ENCODE data around the gene OVOL3.

Gene OVOL3

DNA sequence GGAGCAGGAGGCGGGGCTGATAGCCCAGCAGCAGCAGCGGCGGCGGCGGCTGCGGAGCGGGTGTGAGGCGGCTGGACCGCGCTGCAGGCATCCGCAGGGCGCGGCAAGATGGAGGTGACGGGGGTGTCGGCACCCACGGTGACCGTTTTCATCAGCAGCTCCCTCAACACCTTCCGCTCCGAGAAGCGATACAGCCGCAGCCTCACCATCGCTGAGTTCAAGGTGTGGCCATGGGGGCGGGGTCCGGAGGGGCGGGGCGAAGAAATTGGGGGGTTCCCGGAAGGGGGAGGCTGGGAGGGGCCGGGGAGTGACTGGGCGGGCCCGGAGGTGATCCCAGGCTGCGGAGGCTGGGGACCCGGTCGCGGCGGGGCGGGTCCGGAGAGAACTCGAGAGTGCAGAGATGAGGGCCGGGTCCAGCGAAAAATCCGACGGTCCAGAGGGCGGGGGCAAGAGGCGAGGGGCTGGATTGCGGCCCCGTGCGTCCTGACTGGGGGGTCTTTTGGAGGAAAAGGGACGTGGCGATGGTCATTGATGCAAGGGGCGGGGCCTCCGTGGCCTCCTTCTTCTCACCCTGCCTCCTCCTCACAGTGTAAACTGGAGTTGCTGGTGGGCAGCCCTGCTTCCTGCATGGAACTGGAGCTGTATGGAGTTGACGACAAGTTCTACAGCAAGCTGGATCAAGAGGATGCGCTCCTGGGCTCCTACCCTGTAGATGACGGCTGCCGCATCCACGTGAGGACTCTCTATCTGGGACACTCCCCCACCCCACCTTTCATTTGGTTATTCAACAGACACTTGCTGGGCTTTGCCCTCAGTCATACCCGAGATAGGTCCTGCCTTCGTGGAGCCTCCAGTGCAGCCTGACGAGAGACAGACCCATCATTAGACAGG, 4.8 kb downstream of the OVOL3 start, which contains the start of gene TBCB:
TSS of gene TBCB (plus strand) at position 16 of the 891 bp plus-strand sequence. CDS start at position 109, 93 bp downstream.
- Histone ChIP-seq H3K9me3 (ENCODE audit: insufficient read depth, low read length, severe bottlenecking) (no peaks in the 10 kb centered on the region), H3K4me3 (ENCODE audit: low read depth in 1 of 2, low read length in 2 of 2) (peak within 1 kb of the TSS; percentile 55 to 68; a peak in 3 of 4 replicates), H3K4me1 (ENCODE audit: insufficient read depth, low read length) (peaks cover 38% of the 10 kb centered on the region), H3K79me2 (ENCODE audit: insufficient read depth, low read length) (peaks cover 50% of the 10 kb centered on the region), H2AFZ (ENCODE audit: low read depth, low read length) (peak within 1 kb of the TSS; percentile 80), H4K20me1 (ENCODE audit: insufficient read depth, low read length) (peaks cover 19% of the 10 kb centered on the region), H3K27me3 (ENCODE audit: insufficient read depth, low read length, poor library complexity) (no peaks in the 10 kb centered on the region), H3K27ac (ENCODE audit: low read length) (peak within 1 kb of the TSS; percentile 79), H3K4me2 (ENCODE audit: insufficient read depth, low read length) (peak within 1 kb of the TSS; percentile 96), H3K9ac (ENCODE audit: low read depth, low read length) (peak within 1 kb of the TSS; percentile 72), H3K36me3 (ENCODE audit: insufficient read depth, low read length) (peaks cover 64% of the 10 kb centered on the region)
- DNase-seq (no peak), ATAC-seq (ENCODE audit: insufficient read depth, low read depth) (peak; percentile 40)
- no peak for TF ChIP-seq EZH2 (IDR thresholded peaks at IDR 0.05; ENCODE audit: borderline replicate concordance, low read depth, low read length, severe bottlenecking)
- TF ChIP-seq, protein P1, sequence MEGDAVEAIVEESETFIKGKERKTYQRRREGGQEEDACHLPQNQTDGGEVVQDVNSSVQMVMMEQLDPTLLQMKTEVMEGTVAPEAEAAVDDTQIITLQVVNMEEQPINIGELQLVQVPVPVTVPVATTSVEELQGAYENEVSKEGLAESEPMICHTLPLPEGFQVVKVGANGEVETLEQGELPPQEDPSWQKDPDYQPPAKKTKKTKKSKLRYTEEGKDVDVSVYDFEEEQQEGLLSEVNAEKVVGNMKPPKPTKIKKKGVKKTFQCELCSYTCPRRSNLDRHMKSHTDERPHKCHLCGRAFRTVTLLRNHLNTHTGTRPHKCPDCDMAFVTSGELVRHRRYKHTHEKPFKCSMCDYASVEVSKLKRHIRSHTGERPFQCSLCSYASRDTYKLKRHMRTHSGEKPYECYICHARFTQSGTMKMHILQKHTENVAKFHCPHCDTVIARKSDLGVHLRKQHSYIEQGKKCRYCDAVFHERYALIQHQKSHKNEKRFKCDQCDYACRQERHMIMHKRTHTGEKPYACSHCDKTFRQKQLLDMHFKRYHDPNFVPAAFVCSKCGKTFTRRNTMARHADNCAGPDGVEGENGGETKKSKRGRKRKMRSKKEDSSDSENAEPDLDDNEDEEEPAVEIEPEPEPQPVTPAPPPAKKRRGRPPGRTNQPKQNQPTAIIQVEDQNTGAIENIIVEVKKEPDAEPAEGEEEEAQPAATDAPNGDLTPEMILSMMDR (IDR thresholded peaks at IDR 0.05; ENCODE audit: borderline replicate concordance, extremely low read depth, low read length, poor library complexity, severe bottlenecking): no peak

DNA sequence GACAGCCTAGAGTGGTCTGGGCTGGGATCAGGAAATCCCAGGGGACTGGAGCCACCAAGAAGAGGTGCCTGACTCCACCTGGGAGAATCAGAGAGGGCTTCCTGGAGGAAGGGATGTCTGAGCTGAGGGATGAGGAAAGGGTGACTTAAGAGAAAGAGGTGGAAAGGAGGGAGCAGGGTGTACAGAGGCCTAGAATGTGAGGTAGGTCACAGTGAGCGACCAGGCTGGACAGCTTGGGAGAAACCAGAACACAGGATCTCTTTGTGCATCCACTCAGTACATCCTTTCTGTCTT, 5.3 kb downstream of the OVOL3 start:
- peaks cover 69% of the 10 kb centered on the region for H3K36me3 ChIP-seq (ENCODE audit: insufficient read depth, low read length)
- H3K27me3 ChIP-seq (ENCODE audit: insufficient read depth, low read length, poor library complexity): no peaks in the 10 kb centered on the region
- no peak overlapping the region for H2AFZ ChIP-seq (ENCODE audit: low read depth, low read length)
- peak overlapping the region; percentile 47 to 68; a peak in 3 of 4 replicates for H3K4me3 ChIP-seq (ENCODE audit: low read depth in 1 of 2, low read length in 2 of 2)
- peak overlapping the region; percentile 70 for H3K27ac ChIP-seq (ENCODE audit: low read length)
- peaks cover 19% of the 10 kb centered on the region for H4K20me1 ChIP-seq (ENCODE audit: insufficient read depth, low read length)
- ATAC-seq (ENCODE audit: insufficient read depth, low read depth) (no peak), DNase-seq (no peak)
- H3K4me2 ChIP-seq (ENCODE audit: insufficient read depth, low read length): peak overlapping the region; percentile 96
- H3K4me1 ChIP-seq (ENCODE audit: insufficient read depth, low read length): peaks cover 38% of the 10 kb centered on the region
- H3K9ac ChIP-seq (ENCODE audit: low read depth, low read length): peak overlapping the region; percentile 72
- peaks cover 50% of the 10 kb centered on the region for H3K79me2 ChIP-seq (ENCODE audit: insufficient read depth, low read length)
- no peaks in the 10 kb centered on the region for H3K9me3 ChIP-seq (ENCODE audit: insufficient read depth, low read length, severe bottlenecking)
- TF ChIP-seq, protein P1 (IDR thresholded peaks at IDR 0.05; ENCODE audit: borderline replicate concordance, extremely low read depth, low read length, poor library complexity, severe bottlenecking): no peak
- no peak for TF ChIP-seq EZH2 (IDR thresholded peaks at IDR 0.05; ENCODE audit: borderline replicate concordance, low read depth, low read length, severe bottlenecking)

DNA sequence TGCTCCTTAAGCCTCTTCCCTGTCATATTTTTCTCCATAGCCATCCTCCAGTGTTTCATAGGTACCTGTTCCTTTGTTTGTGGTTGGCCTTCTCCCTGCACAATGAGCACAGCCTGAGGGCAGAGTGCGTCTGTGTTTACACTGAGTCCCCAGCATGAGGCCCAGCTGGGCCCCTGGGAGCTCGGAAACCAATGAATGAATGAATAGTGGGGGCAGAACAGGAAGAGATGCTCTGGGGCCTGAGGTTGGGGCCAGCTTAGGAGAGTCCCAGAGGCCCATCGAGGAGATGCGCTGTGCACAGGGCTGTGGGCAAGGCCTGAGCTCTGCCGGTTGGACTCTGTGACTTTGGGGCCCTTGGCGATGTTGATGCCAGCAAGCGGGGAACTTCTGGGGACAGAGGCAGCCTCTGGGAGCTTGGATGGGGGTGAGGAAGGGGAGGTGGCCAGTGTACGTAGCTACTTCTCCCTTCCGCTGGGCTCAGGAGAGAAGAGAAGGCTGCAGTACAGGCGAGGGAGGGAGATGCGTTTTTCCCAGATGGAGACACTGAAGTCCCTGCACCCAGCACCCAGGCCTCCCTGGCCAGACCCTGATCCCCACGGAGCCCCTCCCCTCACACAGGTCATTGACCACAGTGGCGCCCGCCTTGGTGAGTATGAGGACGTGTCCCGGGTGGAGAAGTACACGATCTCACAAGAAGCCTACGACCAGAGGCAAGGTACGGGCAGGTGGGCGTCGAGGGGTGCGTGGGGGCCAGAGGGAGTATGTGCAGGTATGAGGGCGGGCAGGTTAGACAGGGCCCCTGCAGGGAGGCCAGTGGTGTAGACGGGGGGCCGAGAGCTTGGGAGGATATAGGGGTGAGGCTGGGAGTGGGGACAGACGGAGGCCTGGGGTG, 9.4 kb downstream of the OVOL3 start:
- no peak overlapping the region for H3K4me2 ChIP-seq (ENCODE audit: insufficient read depth, low read length)
- peaks cover 30% of the 10 kb centered on the region for H3K79me2 ChIP-seq (ENCODE audit: insufficient read depth, low read length)
- H3K4me3 ChIP-seq (ENCODE audit: low read depth in 1 of 2, low read length in 2 of 2): no peak overlapping the region
- H3K9me3 ChIP-seq (ENCODE audit: insufficient read depth, low read length, severe bottlenecking): no peaks in the 10 kb centered on the region
- H3K4me1 ChIP-seq (ENCODE audit: insufficient read depth, low read length): peaks cover 18% of the 10 kb centered on the region
- DNase-seq (no peak), ATAC-seq (ENCODE audit: insufficient read depth, low read depth) (no peak)
- no peaks in the 10 kb centered on the region for H3K27me3 ChIP-seq (ENCODE audit: insufficient read depth, low read length, poor library complexity)
- peaks cover 84% of the 10 kb centered on the region for H3K36me3 ChIP-seq (ENCODE audit: insufficient read depth, low read length)
- H3K27ac ChIP-seq (ENCODE audit: low read length): no peak overlapping the region
- TF ChIP-seq, protein P1 (IDR thresholded peaks at IDR 0.05; ENCODE audit: borderline replicate concordance, extremely low read depth, low read length, poor library complexity, severe bottlenecking): no peak
- TF ChIP-seq EZH2 (IDR thresholded peaks at IDR 0.05; ENCODE audit: borderline replicate concordance, low read depth, low read length, severe bottlenecking): no peak
- H2AFZ ChIP-seq (ENCODE audit: low read depth, low read length): no peak overlapping the region
- H4K20me1 ChIP-seq (ENCODE audit: insufficient read depth, low read length): peaks cover 15% of the 10 kb centered on the region
- H3K9ac ChIP-seq (ENCODE audit: low read depth, low read length): no peak overlapping the region; the same call in 1 of the 2 replicates

All from DND-41 (cell line).